Caco-2 (cell line): Measurements from ENCODE around the gene SDK2. TPM values are rescaled to one million over a fixed set of nuclear protein-coding genes. Genes with fewer than 3 reads are reported as not detected.

Source experiments
- BruUV-seq: library from RNA; stranded (reverse); fragments of 400-500 nt; replicated peaks from 2 replicates; lab custom pipeline; 2021; lab: Mats Ljungman, UMichigan
- CTCF ChIA-PET: fragments of 300-600 bp; sonication (Branson Sonifier 250); formaldehyde crosslinking; loops from one replicate; lab custom pipeline; 2022; ENCODE audit warnings: antibody characterized with exemption; lab: Charles Lee
- POLR2A ChIA-PET: fragments of 300-600 bp; sonication (Branson Sonifier 250); formaldehyde crosslinking; loops from one replicate; lab custom pipeline; 2022; ENCODE audit warnings: antibody characterized with exemption; lab: Charles Lee
- DNase-seq, 2 experiments: peaks; one replicate each; pipeline versions ENCODE4 v3.0.0 to v3.0.0-alpha.2; 2020 to 2022
- H3K27me3 ChIP-seq: replicated peaks from 2 replicates; pipeline ENCODE4 v1.6.0; 2011; ENCODE audit warnings: low read length; ENCODE audit not compliant: control insufficient read depth, insufficient read depth
- H3K36me3 ChIP-seq: 2 replicates; pipeline ENCODE4 v1.5.1; 2011; ENCODE audit warnings: low read length; ENCODE audit not compliant: control insufficient read depth, insufficient read depth
- H3K4me1 ChIP-seq: fragments of 250-450 bp; sonication (Bioruptor Pico); 2 replicates; pipeline ENCODE4 v1.5.1; 2020; ENCODE audit warnings: mild to moderate bottlenecking
- H3K4me3 ChIP-seq: 2 replicates; pipeline ENCODE4 v1.5.1; 2011; ENCODE audit warnings: low read depth, mild to moderate bottlenecking, control low read depth, low read length
- H3K9me3 ChIP-seq: fragments of 250-450 bp; sonication (Bioruptor Pico); 2 replicates; pipeline ENCODE4 v1.5.1; 2020; ENCODE audit warnings: mild to moderate bottlenecking, moderate library complexity
- H3K27ac Mint-ChIP-seq: one replicate; pipeline ENCODE4 v1.8.0; 2022; ENCODE audit warnings: mixed read lengths; ENCODE audit not compliant: unreplicated experiment
- H3K27me3 Mint-ChIP-seq: one replicate; pipeline ENCODE4 v1.8.0; 2022; ENCODE audit warnings: mixed read lengths; ENCODE audit not compliant: insufficient read depth, unreplicated experiment
- H3K36me3 Mint-ChIP-seq: one replicate; pipeline ENCODE4 v1.8.0; 2022; ENCODE audit warnings: mild to moderate bottlenecking, mixed read lengths; ENCODE audit not compliant: insufficient read depth, unreplicated experiment
- H3K4me1 Mint-ChIP-seq: one replicate; pipeline ENCODE4 v1.8.0; 2022; ENCODE audit warnings: low read depth, mixed read lengths; ENCODE audit not compliant: unreplicated experiment
- H3K4me3 Mint-ChIP-seq: one replicate; pipeline ENCODE4 v1.8.0; 2022; ENCODE audit warnings: mild to moderate bottlenecking, moderate library complexity, mixed read lengths; ENCODE audit not compliant: unreplicated experiment
- H3K9me3 Mint-ChIP-seq: one replicate; pipeline ENCODE4 v1.8.0; 2022; ENCODE audit warnings: mixed read lengths; ENCODE audit not compliant: unreplicated experiment
- intact Hi-C: fragments of 100-400 bp; cut with micrococcal nuclease; formaldehyde crosslinking; loops from one replicate; pipeline ENCODE4 v1.10.0; 2022; ENCODE audit not compliant: unreplicated experiment
- total RNA-seq: library from RNA; stranded (reverse); gene quantifications from 2 replicates; pipeline ENCODE4 v1.2.3, GENCODE V29; 2022
- TF ChIP-seq, protein P1 (sequence below), 2 experiments: fragments of 200-600 bp in 1 of 2; IDR thresholded peaks; 1 replicate in 1 of 2; 2 replicates in 1 of 2; pipeline versions ENCODE4 v1.5.1 to v1.8.0; 2011 to 2022; ENCODE audit warnings: antibody characterized with exemption in 1 of 2, control low read depth in 1 of 2, inconsistent platforms in 1 of 2, low read depth in 1 of 2, low read length in 1 of 2, mild to moderate bottlenecking in 1 of 2, moderate library complexity in 1 of 2; ENCODE audit not compliant: insufficient read depth in 1 of 2, severe bottlenecking in 1 of 2, unreplicated experiment in 1 of 2

The SDK2 gene
- total RNA-seq, 1 experiment from 2014 or later = 0.09 TPM

GRCh38 chr17:73285603-73285908 is 358.7 kb downstream of the SDK2 start:
- no peaks in the 10 kb centered on the region for H3K27me3 ChIP-seq
- no TSS peak for BruUV-seq
- DNase-seq = no peak
- no peaks in the 10 kb centered on the region; the same call in 1 of the 2 replicates for H3K36me3 ChIP-seq
- Mint-ChIP-seq H3K4me3 (no peak overlapping the region), H3K27ac (no peak overlapping the region), H3K4me1 (peaks cover 40% of the 10 kb centered on the region), H3K9me3 (no peaks in the 10 kb centered on the region), H3K36me3 (peaks cover 28% of the 10 kb centered on the region), H3K27me3 (no peaks in the 10 kb centered on the region)
- H3K4me3 ChIP-seq = no peak overlapping the region
- TF ChIP-seq, protein P1, sequence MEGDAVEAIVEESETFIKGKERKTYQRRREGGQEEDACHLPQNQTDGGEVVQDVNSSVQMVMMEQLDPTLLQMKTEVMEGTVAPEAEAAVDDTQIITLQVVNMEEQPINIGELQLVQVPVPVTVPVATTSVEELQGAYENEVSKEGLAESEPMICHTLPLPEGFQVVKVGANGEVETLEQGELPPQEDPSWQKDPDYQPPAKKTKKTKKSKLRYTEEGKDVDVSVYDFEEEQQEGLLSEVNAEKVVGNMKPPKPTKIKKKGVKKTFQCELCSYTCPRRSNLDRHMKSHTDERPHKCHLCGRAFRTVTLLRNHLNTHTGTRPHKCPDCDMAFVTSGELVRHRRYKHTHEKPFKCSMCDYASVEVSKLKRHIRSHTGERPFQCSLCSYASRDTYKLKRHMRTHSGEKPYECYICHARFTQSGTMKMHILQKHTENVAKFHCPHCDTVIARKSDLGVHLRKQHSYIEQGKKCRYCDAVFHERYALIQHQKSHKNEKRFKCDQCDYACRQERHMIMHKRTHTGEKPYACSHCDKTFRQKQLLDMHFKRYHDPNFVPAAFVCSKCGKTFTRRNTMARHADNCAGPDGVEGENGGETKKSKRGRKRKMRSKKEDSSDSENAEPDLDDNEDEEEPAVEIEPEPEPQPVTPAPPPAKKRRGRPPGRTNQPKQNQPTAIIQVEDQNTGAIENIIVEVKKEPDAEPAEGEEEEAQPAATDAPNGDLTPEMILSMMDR (IDR thresholded peaks at IDR 0.05; ENCODE audit: insufficient read depth in 1 of 2, low read depth in 1 of 2, low read length in 1 of 2, severe bottlenecking in 1 of 2, unreplicated experiment in 1 of 2) = no peak
- ChIA-PET CTCF (interaction anchor here (0.5 kb wide), 1 partner anchor 193 kb away, joined by 3 read pairs; the partner anchor contains the start of gene SLC39A11), POLR2A (no interaction called here)
- peaks cover 23% of the 10 kb centered on the region for H3K4me1 ChIP-seq
- intact Hi-C loops = no loop called here
- no peaks in the 10 kb centered on the region for H3K9me3 ChIP-seq

DNA sequence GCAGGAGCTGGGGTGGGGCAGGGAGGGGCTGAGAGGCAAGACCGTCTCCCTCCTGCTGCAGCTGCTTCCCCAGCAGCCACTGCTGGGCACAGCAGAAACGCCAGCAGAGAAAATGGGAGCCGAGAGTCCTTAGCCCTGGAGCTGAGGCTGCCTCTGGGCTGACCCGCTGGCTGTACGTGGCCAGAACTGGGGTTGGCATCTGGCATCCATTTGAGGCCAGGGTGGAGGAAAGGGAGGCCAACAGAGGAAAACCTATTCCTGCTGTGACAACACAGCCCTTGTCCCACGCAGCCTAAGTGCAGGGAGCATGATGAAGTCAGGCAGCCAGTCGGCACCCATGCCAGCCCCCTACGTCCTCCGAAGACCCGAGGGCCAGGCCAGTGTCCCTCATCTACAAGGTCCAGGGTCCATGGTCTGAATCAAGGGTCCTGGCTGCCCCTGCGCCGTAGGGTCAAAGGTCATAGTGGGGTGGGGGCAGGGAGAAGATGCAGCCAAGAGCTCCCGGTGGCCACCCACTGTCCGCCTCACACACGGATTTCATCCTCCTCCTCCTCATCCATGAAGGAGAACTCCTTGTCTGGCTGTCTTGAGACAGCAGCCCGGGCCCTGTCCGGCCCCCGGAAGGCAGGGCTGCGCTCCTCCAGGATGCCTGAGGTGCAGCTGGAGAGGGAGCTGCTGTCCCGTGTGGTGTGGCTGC is 359.2 kb downstream of the SDK2 start:
- H3K36me3 Mint-ChIP-seq = peaks cover 28% of the 10 kb centered on the region
- peaks cover 36% of the 10 kb centered on the region for H3K4me1 Mint-ChIP-seq
- ChIA-PET POLR2A (no interaction called here), CTCF (interaction anchor here (0.5 kb wide), 1 partner anchor 193 kb away, joined by 3 read pairs; the partner anchor contains the start of gene SLC39A11)
- TF ChIP-seq, protein P1 (IDR thresholded peaks at IDR 0.05; ENCODE audit: insufficient read depth in 1 of 2, low read depth in 1 of 2, low read length in 1 of 2, severe bottlenecking in 1 of 2, unreplicated experiment in 1 of 2) = no peak
- DNase-seq = no peak
- Histone ChIP-seq H3K27me3 (no peaks in the 10 kb centered on the region), H3K4me1 (peaks cover 18% of the 10 kb centered on the region), H3K4me3 (no peak overlapping the region), H3K9me3 (no peaks in the 10 kb centered on the region), H3K36me3 (no peaks in the 10 kb centered on the region; the same call in none of the 2 replicates)
- no peaks in the 10 kb centered on the region for H3K27me3 Mint-ChIP-seq
- intact Hi-C loops = no loop called here
- H3K4me3 Mint-ChIP-seq = no peak overlapping the region
- H3K9me3 Mint-ChIP-seq = no peaks in the 10 kb centered on the region
- no peak overlapping the region for H3K27ac Mint-ChIP-seq
- BruUV-seq = no TSS peak
